ENCODE measurements around the gene CNTN1.

Gene CNTN1

GRCh38 chr12:41049033-41049432 is 356.8 kb downstream of the CNTN1 start:
- no peak overlapping the region for H3K14ac ChIP-seq (ENCODE audit: low read length)

GRCh38 chr12:41051954-41052353 is 359.7 kb downstream of the CNTN1 start:
- Histone ChIP-seq H4K8ac (ENCODE audit: low read depth, low read length) (no peak overlapping the region), H3K9ac (ENCODE audit: low read depth, low read length, poor library complexity) (no peak overlapping the region), H3K23ac (ENCODE audit: low read depth, low read length, poor library complexity) (no peak overlapping the region), H4K91ac (ENCODE audit: low read depth, low read length, poor library complexity) (no peak overlapping the region), H2BK12ac (ENCODE audit: low read length) (no peak overlapping the region), H3K4me1 (ENCODE audit: control insufficient read depth in 2 of 2, insufficient read depth in 1 of 2, low read depth in 1 of 2, low read length in 2 of 2) (no peaks in the 10 kb centered on the region), H2AK5ac (ENCODE audit: low read depth, low read length) (no peak overlapping the region), H3K27ac (replicated peaks; ENCODE audit: low read length) (no peak overlapping the region), H2BK15ac (ENCODE audit: low read length) (no peak overlapping the region), H3K36me3 (replicated peaks in 1 of 2; ENCODE audit: control insufficient read depth in 2 of 2, insufficient read depth in 2 of 2, low read length in 2 of 2) (no peaks in the 10 kb centered on the region), H2BK120ac (ENCODE audit: low read depth, low read length) (no peak overlapping the region), H2AFZ (ENCODE audit: low read length) (no peak overlapping the region), H3K4ac (ENCODE audit: low read length) (no peak overlapping the region), H3K14ac (ENCODE audit: low read length) (no peak overlapping the region), H3K9me3 (replicated peaks in 1 of 2; ENCODE audit: control insufficient read depth in 2 of 2, insufficient read depth in 1 of 2, low read depth in 1 of 2, low read length in 2 of 2) (no peaks in the 10 kb centered on the region), H3K4me3 (ENCODE audit: low read length in 2 of 2) (no peak overlapping the region), H3K27me3 (ENCODE audit: control insufficient read depth in 3 of 3, insufficient read depth in 3 of 3, low read depth in 1 of 3, low read length in 3 of 3) (no peaks in the 10 kb centered on the region), H2BK5ac (ENCODE audit: low read length) (no peak overlapping the region), H3K79me1 (ENCODE audit: low read depth, low read length) (no peaks in the 10 kb centered on the region), H3K4me2 (ENCODE audit: insufficient read depth, low read length, poor library complexity, severe bottlenecking) (no peak overlapping the region), H3K18ac (ENCODE audit: low read length) (no peak overlapping the region)
- no CpG with 5 or more reads among the region's 2 CpGs for WGBS, 2 donors (ENCODE audit: extremely low coverage in 2 of 2, insufficient read length in 2 of 2, insufficient replicate concordance in 1 of 2)
- DNase-seq (ENCODE audit: low spot score): no peak

More at GRCh38 chr12:41049033-41049432, 356.8 kb downstream of the CNTN1 start:
- Histone ChIP-seq H3K9me3 (replicated peaks in 1 of 2; ENCODE audit: control insufficient read depth in 2 of 2, insufficient read depth in 1 of 2, low read depth in 1 of 2, low read length in 2 of 2) (no peaks in the 10 kb centered on the region), H3K23ac (ENCODE audit: low read depth, low read length, poor library complexity) (no peak overlapping the region), H3K27me3 (ENCODE audit: control insufficient read depth in 3 of 3, insufficient read depth in 3 of 3, low read depth in 1 of 3, low read length in 3 of 3) (no peaks in the 10 kb centered on the region), H3K18ac (ENCODE audit: low read length) (no peak overlapping the region), H2AFZ (ENCODE audit: low read length) (no peak overlapping the region), H3K36me3 (replicated peaks in 1 of 2; ENCODE audit: control insufficient read depth in 2 of 2, insufficient read depth in 2 of 2, low read length in 2 of 2) (no peaks in the 10 kb centered on the region), H3K4me1 (ENCODE audit: control insufficient read depth in 2 of 2, insufficient read depth in 1 of 2, low read depth in 1 of 2, low read length in 2 of 2) (no peaks in the 10 kb centered on the region), H4K91ac (ENCODE audit: low read depth, low read length, poor library complexity) (no peak overlapping the region), H2BK12ac (ENCODE audit: low read length) (no peak overlapping the region), H3K79me1 (ENCODE audit: low read depth, low read length) (no peaks in the 10 kb centered on the region), H3K4me3 (ENCODE audit: low read length in 2 of 2) (no peak overlapping the region), H2BK15ac (ENCODE audit: low read length) (no peak overlapping the region), H2BK120ac (ENCODE audit: low read depth, low read length) (no peak overlapping the region), H3K4me2 (ENCODE audit: insufficient read depth, low read length, poor library complexity, severe bottlenecking) (no peak overlapping the region), H2AK5ac (ENCODE audit: low read depth, low read length) (no peak overlapping the region), H3K27ac (replicated peaks; ENCODE audit: low read length) (no peak overlapping the region), H3K4ac (ENCODE audit: low read length) (no peak overlapping the region), H3K9ac (ENCODE audit: low read depth, low read length, poor library complexity) (no peak overlapping the region), H4K8ac (ENCODE audit: low read depth, low read length) (no peak overlapping the region), H2BK5ac (ENCODE audit: low read length) (no peak overlapping the region)
- WGBS, 2 donors (ENCODE audit: extremely low coverage in 2 of 2, insufficient read length in 2 of 2, insufficient replicate concordance in 1 of 2): no CpG with 5 or more reads among the region's 2 CpGs
- DNase-seq (ENCODE audit: low spot score): no peak

GRCh38 chr12:41052441-41052840 is 360.2 kb downstream of the CNTN1 start:
- no peak overlapping the region for H2BK120ac ChIP-seq (ENCODE audit: low read depth, low read length)

GRCh38 chr12:41053046-41053445 is 360.8 kb downstream of the CNTN1 start:
- no peak overlapping the region for H3K14ac ChIP-seq (ENCODE audit: low read length)
- H4K91ac ChIP-seq (ENCODE audit: low read depth, low read length, poor library complexity): no peak overlapping the region
- H3K18ac ChIP-seq (ENCODE audit: low read length): no peak overlapping the region
- no peaks in the 10 kb centered on the region for H3K9me3 ChIP-seq (replicated peaks in 1 of 2; ENCODE audit: control insufficient read depth in 2 of 2, insufficient read depth in 1 of 2, low read depth in 1 of 2, low read length in 2 of 2)
- H3K4me1 ChIP-seq (ENCODE audit: control insufficient read depth in 2 of 2, insufficient read depth in 1 of 2, low read depth in 1 of 2, low read length in 2 of 2): no peaks in the 10 kb centered on the region
- no peak overlapping the region for H2BK15ac ChIP-seq (ENCODE audit: low read length)
- H3K36me3 ChIP-seq (replicated peaks in 1 of 2; ENCODE audit: control insufficient read depth in 2 of 2, insufficient read depth in 2 of 2, low read length in 2 of 2): no peaks in the 10 kb centered on the region
- H4K8ac ChIP-seq (ENCODE audit: low read depth, low read length): no peak overlapping the region
- H3K79me1 ChIP-seq (ENCODE audit: low read depth, low read length): no peaks in the 10 kb centered on the region
- DNase-seq (ENCODE audit: low spot score): no peak
- H2AFZ ChIP-seq (ENCODE audit: low read length): no peak overlapping the region
- no peak overlapping the region for H2BK5ac ChIP-seq (ENCODE audit: low read length)
- H3K27ac ChIP-seq (replicated peaks; ENCODE audit: low read length): no peak overlapping the region
- no peaks in the 10 kb centered on the region for H3K27me3 ChIP-seq (ENCODE audit: control insufficient read depth in 3 of 3, insufficient read depth in 3 of 3, low read depth in 1 of 3, low read length in 3 of 3)
- no peak overlapping the region for H3K9ac ChIP-seq (ENCODE audit: low read depth, low read length, poor library complexity)
- no peak overlapping the region for H2BK12ac ChIP-seq (ENCODE audit: low read length)
- no peak overlapping the region for H2AK5ac ChIP-seq (ENCODE audit: low read depth, low read length)
- H3K4me2 ChIP-seq (ENCODE audit: insufficient read depth, low read length, poor library complexity, severe bottlenecking): no peak overlapping the region
- no peak overlapping the region for H2BK120ac ChIP-seq (ENCODE audit: low read depth, low read length)
- no CpG with 5 or more reads among the region's 1 CpG for WGBS, 2 donors (ENCODE audit: extremely low coverage in 2 of 2, insufficient read length in 2 of 2, insufficient replicate concordance in 1 of 2)
- H3K4ac ChIP-seq (ENCODE audit: low read length): no peak overlapping the region
- no peak overlapping the region for H3K23ac ChIP-seq (ENCODE audit: low read depth, low read length, poor library complexity)
- H3K4me3 ChIP-seq (ENCODE audit: low read length in 2 of 2): no peak overlapping the region

More at GRCh38 chr12:41052441-41052840, 360.2 kb downstream of the CNTN1 start:
- H3K18ac ChIP-seq (ENCODE audit: low read length): no peak overlapping the region
- no peak overlapping the region for H3K4ac ChIP-seq (ENCODE audit: low read length)
- H3K14ac ChIP-seq (ENCODE audit: low read length): no peak overlapping the region
- H3K9me3 ChIP-seq (replicated peaks in 1 of 2; ENCODE audit: control insufficient read depth in 2 of 2, insufficient read depth in 1 of 2, low read depth in 1 of 2, low read length in 2 of 2): no peaks in the 10 kb centered on the region
- H3K36me3 ChIP-seq (replicated peaks in 1 of 2; ENCODE audit: control insufficient read depth in 2 of 2, insufficient read depth in 2 of 2, low read length in 2 of 2): no peaks in the 10 kb centered on the region
- H2AFZ ChIP-seq (ENCODE audit: low read length): no peak overlapping the region
- H3K27me3 ChIP-seq (ENCODE audit: control insufficient read depth in 3 of 3, insufficient read depth in 3 of 3, low read depth in 1 of 3, low read length in 3 of 3): no peaks in the 10 kb centered on the region
- H2BK12ac ChIP-seq (ENCODE audit: low read length): no peak overlapping the region
- H2BK5ac ChIP-seq (ENCODE audit: low read length): no peak overlapping the region
- no peak overlapping the region for H4K8ac ChIP-seq (ENCODE audit: low read depth, low read length)
- H3K79me1 ChIP-seq (ENCODE audit: low read depth, low read length): no peaks in the 10 kb centered on the region
- no peak overlapping the region for H4K91ac ChIP-seq (ENCODE audit: low read depth, low read length, poor library complexity)
- H3K27ac ChIP-seq (replicated peaks; ENCODE audit: low read length): no peak overlapping the region
- no CpG with 5 or more reads among the region's 1 CpG for WGBS, 2 donors (ENCODE audit: extremely low coverage in 2 of 2, insufficient read length in 2 of 2, insufficient replicate concordance in 1 of 2)
- no peak overlapping the region for H3K23ac ChIP-seq (ENCODE audit: low read depth, low read length, poor library complexity)
- no peak overlapping the region for H2BK15ac ChIP-seq (ENCODE audit: low read length)
- H2AK5ac ChIP-seq (ENCODE audit: low read depth, low read length): no peak overlapping the region
- no peak overlapping the region for H3K4me3 ChIP-seq (ENCODE audit: low read length in 2 of 2)
- DNase-seq (ENCODE audit: low spot score): no peak
- no peak overlapping the region for H3K9ac ChIP-seq (ENCODE audit: low read depth, low read length, poor library complexity)
- no peaks in the 10 kb centered on the region for H3K4me1 ChIP-seq (ENCODE audit: control insufficient read depth in 2 of 2, insufficient read depth in 1 of 2, low read depth in 1 of 2, low read length in 2 of 2)
- no peak overlapping the region for H3K4me2 ChIP-seq (ENCODE audit: insufficient read depth, low read length, poor library complexity, severe bottlenecking)

Data from neuronal stem cell (in vitro differentiated cells).